Central memory CD8-positive, alpha-beta T cell (primary cell): Measurements from ENCODE around the gene PIK3CB.
"Not testable (repeated sequence)": the region's sequence is repeated elsewhere in the genome, so short reads cannot be mapped to it uniquely, and the experiment has no call there.

ENCODE experiments used
- ATAC-seq: fragments of 150-1000 bp; cut with Tn5 transposase; replicated peaks from 2 replicates; pipeline ENCODE4 v1.10.0; 2022; ENCODE audit warnings: mild to moderate bottlenecking, moderate FRiP score, moderate number of reproducible peaks; ENCODE audit not compliant: poor library complexity, severe bottlenecking; ENCODE audit errors: extremely low read depth
- DNase-seq, 2 donors: peaks; one replicate each; pipeline ENCODE4 v3.0.0; 2021; ENCODE audit warnings: low spot score in 2 of 2
- H3K27ac Mint-ChIP-seq: one replicate; pipeline ENCODE4 v1.8.0; 2022; ENCODE audit warnings: low read depth, mild to moderate bottlenecking, moderate library complexity, mixed read lengths
- H3K27me3 Mint-ChIP-seq: one replicate; pipeline ENCODE4 v1.8.0; 2022; ENCODE audit warnings: mixed read lengths
- H3K36me3 Mint-ChIP-seq: one replicate; pipeline ENCODE4 v1.8.0; 2022; ENCODE audit warnings: mild to moderate bottlenecking, moderate library complexity, mixed read lengths; ENCODE audit not compliant: insufficient read depth
- H3K4me1 Mint-ChIP-seq: one replicate; pipeline ENCODE4 v1.8.0; 2022; ENCODE audit warnings: mixed read lengths
- H3K4me3 Mint-ChIP-seq: one replicate; pipeline ENCODE4 v1.8.0; 2022; ENCODE audit warnings: mild to moderate bottlenecking, moderate library complexity, mixed read lengths
- H3K9me3 Mint-ChIP-seq: one replicate; pipeline ENCODE4 v1.8.0; 2022; ENCODE audit warnings: mixed read lengths

PIK3CB gene

GRCh38 chr3:138696666-138697370 is 137.9 kb downstream of the PIK3CB start:
- H3K36me3 Mint-ChIP-seq = peaks cover 6% of the 10 kb centered on the region

GRCh38 chr3:138694287-138695007 is 140.3 kb downstream of the PIK3CB start:
- DNase-seq = no peak

More at GRCh38 chr3:138696666-138697370, 137.9 kb downstream of the PIK3CB start:
- Mint-ChIP-seq H3K27me3 (no peaks in the 10 kb centered on the region), H3K4me3 (no peak overlapping the region), H3K9me3 (no peaks in the 10 kb centered on the region), H3K27ac (no peak overlapping the region), H3K4me1 (no peaks in the 10 kb centered on the region)
- ATAC-seq (no peak), DNase-seq (no peak)

GRCh38 chr3:138692152-138692551 is 142.6 kb downstream of the PIK3CB start:
- H3K4me1 Mint-ChIP-seq = peaks cover 4% of the 10 kb centered on the region
- no peak overlapping the region for H3K27ac Mint-ChIP-seq
- no peaks in the 10 kb centered on the region for H3K9me3 Mint-ChIP-seq
- ATAC-seq = no peak
- H3K27me3 Mint-ChIP-seq = no peaks in the 10 kb centered on the region
- peaks cover 11% of the 10 kb centered on the region for H3K36me3 Mint-ChIP-seq
- no peak overlapping the region for H3K4me3 Mint-ChIP-seq
- no peak for DNase-seq

More at GRCh38 chr3:138694287-138695007, 140.3 kb downstream of the PIK3CB start:
- peaks cover 12% of the 10 kb centered on the region for H3K36me3 Mint-ChIP-seq
- no peaks in the 10 kb centered on the region for H3K4me1 Mint-ChIP-seq
- H3K27ac Mint-ChIP-seq = no peak overlapping the region
- no peaks in the 10 kb centered on the region for H3K9me3 Mint-ChIP-seq
- ATAC-seq = no peak
- H3K27me3 Mint-ChIP-seq = no peaks in the 10 kb centered on the region
- H3K4me3 Mint-ChIP-seq = no peak overlapping the region

GRCh38 chr3:138691351-138691750 is 143.4 kb downstream of the PIK3CB start:
- peak overlapping the region; percentile 49 for H3K27ac Mint-ChIP-seq
- H3K4me3 Mint-ChIP-seq = no peak overlapping the region
- H3K36me3 Mint-ChIP-seq = peaks cover 13% of the 10 kb centered on the region
- ATAC-seq (no peak), DNase-seq (no peak)
- H3K4me1 Mint-ChIP-seq = peaks cover 8% of the 10 kb centered on the region
- no peaks in the 10 kb centered on the region for H3K27me3 Mint-ChIP-seq
- H3K9me3 Mint-ChIP-seq = no peaks in the 10 kb centered on the region

- peak overlapping the region; percentile 55 for H3K27ac Mint-ChIP-seq
- peaks cover 13% of the 10 kb centered on the region for H3K36me3 Mint-ChIP-seq
- H3K4me3 Mint-ChIP-seq = no peak overlapping the region
- no peaks in the 10 kb centered on the region for H3K27me3 Mint-ChIP-seq
- no peaks in the 10 kb centered on the region for H3K9me3 Mint-ChIP-seq
- no peak for ATAC-seq
- H3K4me1 Mint-ChIP-seq = peaks cover 8% of the 10 kb centered on the region
- DNase-seq = no peak
These were observed 144.7 kb downstream of the PIK3CB start for GRCh38 chr3:138690036-138690435.

- Mint-ChIP-seq H3K27ac (no peak overlapping the region), H3K4me3 (no peak overlapping the region), H3K9me3 (no peaks in the 10 kb centered on the region), H3K27me3 (no peaks in the 10 kb centered on the region), H3K4me1 (peaks cover 8% of the 10 kb centered on the region), H3K36me3 (peaks cover 14% of the 10 kb centered on the region)
- ATAC-seq (no peak), DNase-seq (no peak)
These were observed 145.8 kb downstream of the PIK3CB start for GRCh38 chr3:138688871-138689299.

- Mint-ChIP-seq H3K27ac (peak overlapping the region; percentile 16), H3K9me3 (no peaks in the 10 kb centered on the region), H3K27me3 (no peaks in the 10 kb centered on the region), H3K36me3 (peaks cover 24% of the 10 kb centered on the region), H3K4me3 (no peak overlapping the region), H3K4me1 (peaks cover 8% of the 10 kb centered on the region)
- DNase-seq = no peak
- ATAC-seq = no peak
These were observed 147.5 kb downstream of the PIK3CB start for GRCh38 chr3:138687236-138687635.

- H3K4me3 Mint-ChIP-seq = no peak overlapping the region
- peak; percentile 76 for ATAC-seq
These were observed 147.9 kb downstream of the PIK3CB start for GRCh38 chr3:138686771-138687221.

GRCh38 chr3:138684396-138684795 is 150.3 kb downstream of the PIK3CB start:
- H3K27me3 Mint-ChIP-seq = no peaks in the 10 kb centered on the region
- no peak overlapping the region for H3K4me3 Mint-ChIP-seq
- ATAC-seq (no peak), DNase-seq (no peak)
- H3K9me3 Mint-ChIP-seq = no peaks in the 10 kb centered on the region
- peaks cover 21% of the 10 kb centered on the region for H3K36me3 Mint-ChIP-seq
- H3K4me1 Mint-ChIP-seq = peaks cover 8% of the 10 kb centered on the region
- no peak overlapping the region for H3K27ac Mint-ChIP-seq

More at GRCh38 chr3:138686771-138687221, 147.9 kb downstream of the PIK3CB start:
- Mint-ChIP-seq H3K27ac (peak overlapping the region; percentile 16), H3K9me3 (no peaks in the 10 kb centered on the region), H3K36me3 (peaks cover 21% of the 10 kb centered on the region), H3K4me1 (peaks cover 8% of the 10 kb centered on the region), H3K27me3 (no peaks in the 10 kb centered on the region)
- no peak for DNase-seq

- peaks cover 8% of the 10 kb centered on the region for H3K4me1 Mint-ChIP-seq
- no peaks in the 10 kb centered on the region for H3K27me3 Mint-ChIP-seq
- ATAC-seq = no peak
- no peak overlapping the region for H3K27ac Mint-ChIP-seq
- DNase-seq = no peak
- H3K4me3 Mint-ChIP-seq = no peak overlapping the region
- peaks cover 24% of the 10 kb centered on the region for H3K36me3 Mint-ChIP-seq
- no peaks in the 10 kb centered on the region for H3K9me3 Mint-ChIP-seq
These were observed 152.1 kb downstream of the PIK3CB start for GRCh38 chr3:138682648-138683047.

GRCh38 chr3:138681463-138682220 is 153.1 kb downstream of the PIK3CB start:
- no peaks in the 10 kb centered on the region for H3K27me3 Mint-ChIP-seq
- no peaks in the 10 kb centered on the region for H3K9me3 Mint-ChIP-seq
- no peaks in the 10 kb centered on the region for H3K4me1 Mint-ChIP-seq
- DNase-seq = no peak
- no peak overlapping the region for H3K27ac Mint-ChIP-seq
- H3K4me3 Mint-ChIP-seq = no peak overlapping the region
- peaks cover 21% of the 10 kb centered on the region for H3K36me3 Mint-ChIP-seq
- no peak for ATAC-seq

- not testable (repeated sequence) for H3K27ac Mint-ChIP-seq, H3K4me3 Mint-ChIP-seq, DNase-seq, ATAC-seq, H3K9me3 Mint-ChIP-seq, H3K4me1 Mint-ChIP-seq, H3K27me3 Mint-ChIP-seq
- peaks cover 21% of the 10 kb centered on the region for H3K36me3 Mint-ChIP-seq
These were observed 153.8 kb downstream of the PIK3CB start for GRCh38 chr3:138680974-138681373.
